Measurements from ENCODE around the gene SEC63.
"Not testable (repeated sequence)": the region's sequence is repeated elsewhere in the genome, so short reads cannot be mapped to it uniquely, and the experiment has no call there.

The SEC63 gene

GRCh38 chr6:107972413-107973096 is 14.5 kb upstream of the SEC63 start:
- no peak for DNase-seq

- no peak for DNase-seq
Observed at GRCh38 chr6:107971181-107971580, 13.2 kb upstream of the SEC63 start.

GRCh38 chr6:107970255-107970654 is 12.2 kb upstream of the SEC63 start:
- DNase-seq: no peak

GRCh38 chr6:107968081-107968480 is 10.1 kb upstream of the SEC63 start:
- no peak for DNase-seq

GRCh38 chr6:107965746-107966145 is 7.7 kb upstream of the SEC63 start:
- no peak for DNase-seq

- no peak for DNase-seq
Observed at GRCh38 chr6:107962723-107963122, 4.7 kb upstream of the SEC63 start.

GRCh38 chr6:107959392-107959791 is 1.4 kb upstream of the SEC63 start:
- no peak for DNase-seq

- DNase-seq: not testable (repeated sequence)
Observed at GRCh38 chr6:107958689-107959362, 818 bp upstream of the SEC63 start.

- DNase-seq: peak; percentile 70
Observed at GRCh38 chr6:107957308-107957908, 600 bp downstream of the SEC63 start.

GRCh38 chr6:107956586-107957307 is 1.3 kb downstream of the SEC63 start:
- DNase-seq: no peak

GRCh38 chr6:107956181-107956580 is 1.8 kb downstream of the SEC63 start:
- no peak for DNase-seq

- not testable (repeated sequence) for DNase-seq
Observed at GRCh38 chr6:107953858-107954414, 4.1 kb downstream of the SEC63 start.

- DNase-seq: no peak
Observed at GRCh38 chr6:107943626-107944439, 14.2 kb downstream of the SEC63 start.

GRCh38 chr6:107942142-107942541 is 15.9 kb downstream of the SEC63 start:
- DNase-seq: no peak

GRCh38 chr6:107941627-107942026 is 16.4 kb downstream of the SEC63 start:
- no peak for DNase-seq

- DNase-seq: no peak
Observed at GRCh38 chr6:107941199-107941598, 16.8 kb downstream of the SEC63 start.

GRCh38 chr6:107936910-107937292 is 21.1 kb downstream of the SEC63 start:
- DNase-seq: not testable (repeated sequence)

- no peak for DNase-seq
Observed at GRCh38 chr6:107936162-107936909, 21.7 kb downstream of the SEC63 start.

- not testable (repeated sequence) for DNase-seq
Observed at GRCh38 chr6:107934229-107934628, 23.8 kb downstream of the SEC63 start.

- DNase-seq: no peak
Observed at GRCh38 chr6:107932580-107932979, 25.4 kb downstream of the SEC63 start.

GRCh38 chr6:107931894-107932293 is 26.1 kb downstream of the SEC63 start:
- no peak for DNase-seq

- no peak for DNase-seq
Observed at GRCh38 chr6:107928984-107929383, 29.0 kb downstream of the SEC63 start.
